H9 (cell line): ENCODE data around the gene LIPA. TPM values are rescaled to one million over a fixed set of nuclear protein-coding genes. Genes with fewer than 3 reads are reported as not detected.
A peak's percentile ranks its signal among the peaks of the same experiment; 100 is the strongest.

ENCODE experiments used
- DNase-seq: peaks from one replicate; pipeline ENCODE4 v3.0.0-alpha.2; 2017
- H2AFZ ChIP-seq: one replicate; pipeline ENCODE4 v1.6.1; 2013; ENCODE audit warnings: mild to moderate bottlenecking, low read length, control low read depth, moderate library complexity
- H2AK5ac ChIP-seq: 2 replicates; pipeline ENCODE4 v1.6.1; 2013; ENCODE audit warnings: low read length, control low read depth, mixed read lengths; ENCODE audit not compliant: insufficient read length
- H2BK120ac ChIP-seq: one replicate; pipeline ENCODE4 v1.6.1; 2013; ENCODE audit warnings: low read depth, mild to moderate bottlenecking, low read length, control low read depth, inconsistent platforms; ENCODE audit not compliant: poor library complexity, severe bottlenecking
- H2BK12ac ChIP-seq: 2 replicates; pipeline ENCODE4 v1.6.1; 2013; ENCODE audit warnings: low read length, control low read depth, mixed read lengths, low read depth; ENCODE audit not compliant: insufficient read length
- H2BK15ac ChIP-seq: 2 replicates; pipeline ENCODE4 v1.6.1; 2013; ENCODE audit warnings: low read depth, low read length, control low read depth
- H2BK20ac ChIP-seq: one replicate; pipeline ENCODE4 v1.6.1; 2013; ENCODE audit warnings: low read depth, mild to moderate bottlenecking, low read length, control low read depth, inconsistent platforms; ENCODE audit not compliant: poor library complexity, severe bottlenecking
- H2BK5ac ChIP-seq: 2 replicates; pipeline ENCODE4 v1.6.1; 2013; ENCODE audit warnings: low read length, control low read depth, mixed read lengths; ENCODE audit not compliant: insufficient read length
- H3K14ac ChIP-seq: 2 replicates; pipeline ENCODE4 v1.6.1; 2013; ENCODE audit warnings: low read length, control low read depth; ENCODE audit not compliant: insufficient read depth
- H3K18ac ChIP-seq: 2 replicates; pipeline ENCODE4 v1.6.1; 2013; ENCODE audit warnings: low read depth, mild to moderate bottlenecking, mixed read lengths, low read length, control low read depth; ENCODE audit not compliant: insufficient read length
- H3K23ac ChIP-seq: 2 replicates; pipeline ENCODE4 v1.6.1; 2013; ENCODE audit warnings: low read length, control low read depth, mixed read lengths, low read depth; ENCODE audit not compliant: insufficient read length
- H3K23me2 ChIP-seq: 2 replicates; pipeline ENCODE4 v1.6.1; 2013; ENCODE audit warnings: low read depth, mild to moderate bottlenecking, mixed read lengths, low read length, control low read depth; ENCODE audit not compliant: insufficient read length, poor library complexity, severe bottlenecking
- H3K27ac ChIP-seq: 2 replicates; pipeline ENCODE4 v1.5.1; 2013; ENCODE audit warnings: low read length, control low read depth, mixed read lengths, low read depth; ENCODE audit not compliant: insufficient read length
- H3K27me3 ChIP-seq: 2 replicates; pipeline ENCODE4 v1.6.1; 2013; ENCODE audit warnings: low read length, control low read depth, inconsistent platforms; ENCODE audit not compliant: insufficient read depth
- H3K4ac ChIP-seq: 2 replicates; pipeline ENCODE4 v1.6.1; 2013; ENCODE audit warnings: low read depth, mild to moderate bottlenecking, control low read depth, inconsistent platforms, low read length, moderate library complexity
- H3K4me1 ChIP-seq: 2 replicates; pipeline ENCODE4 v1.6.1; 2013; ENCODE audit warnings: low read length, control low read depth, inconsistent platforms; ENCODE audit not compliant: insufficient read depth
- H3K4me2 ChIP-seq: 2 replicates; pipeline ENCODE4 v1.6.1; 2013; ENCODE audit warnings: low read length, control low read depth, mixed read lengths; ENCODE audit not compliant: insufficient read length, insufficient read depth
- H3K56ac ChIP-seq: 2 replicates; pipeline ENCODE4 v1.6.1; 2013; ENCODE audit warnings: low read depth, mild to moderate bottlenecking, mixed read lengths, low read length, control low read depth; ENCODE audit not compliant: insufficient read length
- H3K79me1 ChIP-seq: 2 replicates; pipeline ENCODE4 v1.6.1; 2013; ENCODE audit warnings: low read depth, mild to moderate bottlenecking, moderate library complexity, low read length, control low read depth, inconsistent platforms; ENCODE audit not compliant: insufficient read depth, poor library complexity, severe bottlenecking
- H3K79me2 ChIP-seq: 2 replicates; pipeline ENCODE4 v1.6.1; 2013; ENCODE audit warnings: low read length, control low read depth, inconsistent platforms; ENCODE audit not compliant: insufficient read depth
- H3K9ac ChIP-seq: 2 replicates; pipeline ENCODE4 v1.6.1; 2013; ENCODE audit warnings: low read length, control low read depth, mixed read lengths; ENCODE audit not compliant: insufficient read length; ENCODE audit errors: extremely low read depth
- H3K9me3 ChIP-seq: one replicate; pipeline ENCODE4 v1.6.1; 2013; ENCODE audit warnings: low read depth, low read length, inconsistent platforms; ENCODE audit not compliant: control insufficient read depth
- H3T11ph ChIP-seq: one replicate; pipeline ENCODE4 v1.6.1; 2013; ENCODE audit warnings: mild to moderate bottlenecking, low read length, control low read depth, inconsistent platforms
- H4K20me1 ChIP-seq: one replicate; pipeline ENCODE4 v1.6.1; 2013; ENCODE audit not compliant: control insufficient read depth, insufficient read length, insufficient read depth
- H4K5ac ChIP-seq: 2 replicates; pipeline ENCODE4 v1.6.1; 2013; ENCODE audit warnings: low read depth, mild to moderate bottlenecking, mixed read lengths, low read length, control low read depth; ENCODE audit not compliant: insufficient read length
- H4K8ac ChIP-seq: replicated peaks from 2 replicates; pipeline ENCODE4 v1.6.1; 2013; ENCODE audit warnings: low read length, control low read depth, mixed read lengths, low read depth; ENCODE audit not compliant: insufficient read length
- H4K91ac ChIP-seq: 2 replicates; pipeline ENCODE4 v1.6.1; 2013; ENCODE audit warnings: low read depth, mild to moderate bottlenecking, moderate library complexity, mixed read lengths, low read length, control low read depth; ENCODE audit not compliant: insufficient read length
- H3K27ac Mint-ChIP-seq, 3 experiments: 2 replicates in 2 of 3; 3 replicates in 1 of 3; pipeline ENCODE4 v1.8.0; 2020 to 2021; ENCODE audit warnings: mixed read lengths in 3 of 3, mild to moderate bottlenecking in 1 of 3, moderate library complexity in 1 of 3
- H3K27me3 Mint-ChIP-seq: 2 replicates; pipeline ENCODE4 v1.8.0; 2021; ENCODE audit warnings: low read depth, mild to moderate bottlenecking, moderate library complexity, mixed read lengths
- H3K36me3 Mint-ChIP-seq, 3 experiments: 2 replicates in 2 of 3; 3 replicates in 1 of 3; pipeline ENCODE4 v1.8.0; 2020 to 2021; ENCODE audit warnings: low read depth in 3 of 3, mixed read lengths in 3 of 3; ENCODE audit not compliant: insufficient read depth in 1 of 3
- H3K4me1 Mint-ChIP-seq, 2 experiments: 2 replicates each; pipeline ENCODE4 v1.8.0; 2020; ENCODE audit warnings: mixed read lengths in 2 of 2
- H3K4me3 Mint-ChIP-seq, 2 experiments: 2 replicates in 1 of 2; 3 replicates in 1 of 2; pipeline ENCODE4 v1.8.0; 2020 to 2021; ENCODE audit warnings: mild to moderate bottlenecking in 2 of 2, mixed read lengths in 2 of 2, moderate library complexity in 1 of 2
- H3K9me3 Mint-ChIP-seq, 2 experiments: 2 replicates in 1 of 2; 3 replicates in 1 of 2; pipeline ENCODE4 v1.8.0; 2020; ENCODE audit warnings: mild to moderate bottlenecking in 2 of 2, mixed read lengths in 2 of 2, moderate library complexity in 1 of 2
- WGBS: extraction: QIAGEN DNeasy Blood & Tissue Kit; methylation state at CpG from one replicate; pipeline ENCODE4 v1.1.7; 2013; ENCODE audit warnings: missing lambda C conversion rate, low lambda C conversion rate, mixed read lengths; ENCODE audit not compliant: insufficient read length; ENCODE audit errors: extremely low coverage; 5-methylcytosine and 5-hydroxymethylcytosine counted together
- total RNA-seq: library from RNA; stranded (reverse); gene quantifications from 2 replicates; pipeline ENCODE4 v1.2.1, GENCODE V29; 2021
- TF ChIP-seq, protein P1 (sequence below): fragments of 200-600 bp; sonication (generic); conservative IDR thresholded peaks from 3 replicates; pipeline ENCODE4 v1.8.0; 2021; ENCODE audit warnings: antibody characterized with exemption, mild to moderate bottlenecking

The LIPA gene
- total RNA-seq, 1 experiment from 2014 or later, result 20.9 TPM

DNA sequence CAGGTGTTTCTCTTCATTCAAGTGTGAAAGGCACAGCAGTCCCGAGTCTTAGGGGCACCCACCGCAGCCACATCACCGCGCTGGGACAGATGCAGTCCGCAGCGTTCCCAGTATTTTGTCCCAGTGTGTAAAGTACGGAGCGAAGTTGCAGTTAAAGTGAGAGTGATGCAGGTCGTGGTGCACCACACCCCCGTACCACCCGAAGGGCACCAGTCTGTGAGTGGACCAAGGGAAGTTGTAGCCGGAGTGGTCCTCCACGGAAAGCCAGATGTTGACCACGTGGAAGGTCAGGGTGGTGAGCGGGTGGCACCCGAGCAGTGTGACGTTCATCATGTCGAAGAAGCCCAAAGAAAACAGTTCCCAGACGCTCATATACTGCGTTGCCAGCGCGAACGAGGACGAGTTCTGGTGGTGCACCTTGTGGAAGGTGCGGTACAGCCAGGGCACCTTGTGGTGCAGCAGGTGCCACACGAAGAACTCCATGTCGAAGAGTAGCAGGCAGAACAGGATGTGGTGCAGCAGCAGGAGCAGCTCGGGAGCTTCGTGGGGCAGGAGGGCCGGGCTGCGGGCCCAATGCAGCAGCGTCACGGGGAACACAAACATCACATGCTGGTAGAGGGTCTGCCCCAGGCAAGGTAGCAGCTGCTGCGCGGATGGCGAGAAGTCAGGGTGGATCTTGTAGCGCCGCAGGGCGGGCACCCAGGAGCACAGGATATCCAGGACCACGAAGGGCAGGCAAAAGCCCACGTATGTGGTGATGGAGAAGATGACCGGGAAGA is 45.0 kb downstream of the LIPA start:
- peak; percentile 54 for DNase-seq
- Mint-ChIP-seq H3K4me1 (peaks cover 18 to 22% of the 10 kb centered on the region in 2 experiments), H3K36me3 (no peaks in the 10 kb centered on the region), H3K4me3 (peak overlapping the region; percentile 64 to 78), H3K9me3 (no peaks in the 10 kb centered on the region), H3K27me3 (peaks cover 23% of the 10 kb centered on the region), H3K27ac (no peak overlapping the region)
- H3K56ac ChIP-seq, result no peak overlapping the region
- H3K27me3 ChIP-seq, result peaks cover 22% of the 10 kb centered on the region; the same call in 1 of the 2 replicates
- no peak overlapping the region for H2AK5ac ChIP-seq
- no peak overlapping the region for H2BK120ac ChIP-seq
- no peak overlapping the region for H3K23ac ChIP-seq
- no peaks in the 10 kb centered on the region for H3K9me3 ChIP-seq
- no peak overlapping the region for H2BK20ac ChIP-seq
- no peak overlapping the region for H3K27ac ChIP-seq
- no peaks in the 10 kb centered on the region for H4K20me1 ChIP-seq
- no peak overlapping the region for H2BK15ac ChIP-seq
- no peak overlapping the region for H3K9ac ChIP-seq
- H3K14ac ChIP-seq, result no peak overlapping the region
- H3K18ac ChIP-seq, result peak overlapping the region; percentile 5
- no peaks in the 10 kb centered on the region for H3K4me1 ChIP-seq
- no peak overlapping the region for H3T11ph ChIP-seq
- no peak overlapping the region for H2BK12ac ChIP-seq
- H4K5ac ChIP-seq, result no peak overlapping the region
- H3K79me2 ChIP-seq, result no peaks in the 10 kb centered on the region
- no peak overlapping the region for H4K91ac ChIP-seq
- no peak overlapping the region for H3K4ac ChIP-seq
- no peak overlapping the region for H4K8ac ChIP-seq
- H3K23me2 ChIP-seq, result peaks cover 20% of the 10 kb centered on the region
- peak overlapping the region; percentile 92 for H3K4me2 ChIP-seq
- TF ChIP-seq, protein P1, sequence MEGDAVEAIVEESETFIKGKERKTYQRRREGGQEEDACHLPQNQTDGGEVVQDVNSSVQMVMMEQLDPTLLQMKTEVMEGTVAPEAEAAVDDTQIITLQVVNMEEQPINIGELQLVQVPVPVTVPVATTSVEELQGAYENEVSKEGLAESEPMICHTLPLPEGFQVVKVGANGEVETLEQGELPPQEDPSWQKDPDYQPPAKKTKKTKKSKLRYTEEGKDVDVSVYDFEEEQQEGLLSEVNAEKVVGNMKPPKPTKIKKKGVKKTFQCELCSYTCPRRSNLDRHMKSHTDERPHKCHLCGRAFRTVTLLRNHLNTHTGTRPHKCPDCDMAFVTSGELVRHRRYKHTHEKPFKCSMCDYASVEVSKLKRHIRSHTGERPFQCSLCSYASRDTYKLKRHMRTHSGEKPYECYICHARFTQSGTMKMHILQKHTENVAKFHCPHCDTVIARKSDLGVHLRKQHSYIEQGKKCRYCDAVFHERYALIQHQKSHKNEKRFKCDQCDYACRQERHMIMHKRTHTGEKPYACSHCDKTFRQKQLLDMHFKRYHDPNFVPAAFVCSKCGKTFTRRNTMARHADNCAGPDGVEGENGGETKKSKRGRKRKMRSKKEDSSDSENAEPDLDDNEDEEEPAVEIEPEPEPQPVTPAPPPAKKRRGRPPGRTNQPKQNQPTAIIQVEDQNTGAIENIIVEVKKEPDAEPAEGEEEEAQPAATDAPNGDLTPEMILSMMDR, result no peak
- H2BK5ac ChIP-seq, result no peak overlapping the region
- H3K79me1 ChIP-seq, result no peaks in the 10 kb centered on the region
- H2AFZ ChIP-seq, result no peak overlapping the region
- no CpG with 5 or more reads among the region's 42 CpGs for WGBS
